WI38 (cell line): Measurements from ENCODE around the gene POLG.

Experiments
- H3K4me3 ChIP-seq: 2 replicates; pipeline ENCODE4 v1.5.1; 2011; ENCODE audit warnings: low read depth, mild to moderate bottlenecking, control low read depth, low read length
- TF ChIP-seq, protein P1 (sequence below): IDR thresholded peaks from 2 replicates; pipeline ENCODE4 v1.5.1; 2012; ENCODE audit warnings: low read depth, mild to moderate bottlenecking, control low read depth, low read length

Gene POLG

DNA sequence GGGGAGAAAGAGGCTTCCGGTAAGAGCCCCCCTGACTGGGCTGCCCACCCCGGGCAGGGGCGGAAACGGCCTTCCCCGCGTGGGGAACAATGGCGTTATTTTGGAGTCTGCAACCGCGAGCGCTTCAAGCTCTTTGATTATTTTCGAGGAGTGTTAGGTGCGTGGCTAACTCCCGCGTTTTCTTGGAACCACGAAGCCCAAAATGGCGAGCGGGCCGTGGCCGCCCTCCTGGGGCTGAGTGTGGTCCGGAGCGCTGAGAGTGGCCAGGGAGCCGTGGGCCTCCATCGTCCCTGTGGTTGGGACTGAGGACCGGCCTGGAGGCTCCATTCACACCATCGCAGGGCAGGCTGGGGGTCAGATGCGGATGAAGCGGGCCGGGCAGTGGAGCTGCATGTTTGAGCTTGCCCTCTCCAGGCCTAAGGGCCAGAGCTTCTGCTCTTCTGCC is 44.6 kb upstream of the POLG start:
- TF ChIP-seq, protein P1, sequence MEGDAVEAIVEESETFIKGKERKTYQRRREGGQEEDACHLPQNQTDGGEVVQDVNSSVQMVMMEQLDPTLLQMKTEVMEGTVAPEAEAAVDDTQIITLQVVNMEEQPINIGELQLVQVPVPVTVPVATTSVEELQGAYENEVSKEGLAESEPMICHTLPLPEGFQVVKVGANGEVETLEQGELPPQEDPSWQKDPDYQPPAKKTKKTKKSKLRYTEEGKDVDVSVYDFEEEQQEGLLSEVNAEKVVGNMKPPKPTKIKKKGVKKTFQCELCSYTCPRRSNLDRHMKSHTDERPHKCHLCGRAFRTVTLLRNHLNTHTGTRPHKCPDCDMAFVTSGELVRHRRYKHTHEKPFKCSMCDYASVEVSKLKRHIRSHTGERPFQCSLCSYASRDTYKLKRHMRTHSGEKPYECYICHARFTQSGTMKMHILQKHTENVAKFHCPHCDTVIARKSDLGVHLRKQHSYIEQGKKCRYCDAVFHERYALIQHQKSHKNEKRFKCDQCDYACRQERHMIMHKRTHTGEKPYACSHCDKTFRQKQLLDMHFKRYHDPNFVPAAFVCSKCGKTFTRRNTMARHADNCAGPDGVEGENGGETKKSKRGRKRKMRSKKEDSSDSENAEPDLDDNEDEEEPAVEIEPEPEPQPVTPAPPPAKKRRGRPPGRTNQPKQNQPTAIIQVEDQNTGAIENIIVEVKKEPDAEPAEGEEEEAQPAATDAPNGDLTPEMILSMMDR = no peak
- no peak overlapping the region for H3K4me3 ChIP-seq

DNA sequence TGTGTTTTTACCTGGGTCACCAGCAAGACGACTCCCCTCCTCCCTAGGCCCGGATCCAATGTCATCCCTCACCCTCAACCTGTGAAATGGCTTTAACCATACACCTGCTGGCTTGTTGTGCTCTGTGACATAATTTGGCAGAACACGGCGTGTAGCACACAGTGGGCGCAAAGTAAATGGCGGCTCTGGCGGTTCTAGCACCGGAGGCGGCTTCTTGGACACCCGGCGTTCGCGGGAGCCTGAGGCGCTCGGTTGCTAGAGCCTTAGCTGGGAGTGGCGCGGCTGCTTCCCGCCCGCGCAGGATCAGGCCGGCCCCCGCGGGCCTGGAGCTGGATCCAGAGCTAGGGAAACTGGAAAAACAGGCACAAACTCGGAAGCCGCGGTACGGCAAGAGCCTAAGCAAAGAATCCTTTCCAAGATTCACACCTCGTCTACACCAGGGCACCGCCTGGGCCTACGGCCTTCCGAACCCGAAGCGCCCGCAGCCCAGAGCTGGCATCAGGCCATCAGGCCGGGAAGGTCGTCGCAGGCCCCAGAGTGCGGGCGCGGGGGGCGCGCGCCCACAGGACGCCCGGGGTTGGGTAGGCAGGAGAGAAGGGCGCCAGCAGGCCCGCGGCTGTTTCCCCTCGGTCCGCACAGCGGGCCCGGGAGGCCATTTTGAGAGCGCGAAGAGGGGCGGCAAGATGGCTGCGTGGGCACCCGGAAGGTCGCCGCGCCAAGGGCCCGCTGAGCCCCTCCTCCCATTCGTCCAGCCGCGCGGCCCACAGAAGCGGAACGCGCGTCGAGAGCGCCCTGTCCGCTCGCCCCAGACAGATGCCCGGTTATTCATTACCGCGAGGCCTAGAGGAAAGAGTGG is 43.9 kb upstream of the POLG start:
- H3K4me3 ChIP-seq = no peak overlapping the region
- TF ChIP-seq, protein P1 = no peak

DNA sequence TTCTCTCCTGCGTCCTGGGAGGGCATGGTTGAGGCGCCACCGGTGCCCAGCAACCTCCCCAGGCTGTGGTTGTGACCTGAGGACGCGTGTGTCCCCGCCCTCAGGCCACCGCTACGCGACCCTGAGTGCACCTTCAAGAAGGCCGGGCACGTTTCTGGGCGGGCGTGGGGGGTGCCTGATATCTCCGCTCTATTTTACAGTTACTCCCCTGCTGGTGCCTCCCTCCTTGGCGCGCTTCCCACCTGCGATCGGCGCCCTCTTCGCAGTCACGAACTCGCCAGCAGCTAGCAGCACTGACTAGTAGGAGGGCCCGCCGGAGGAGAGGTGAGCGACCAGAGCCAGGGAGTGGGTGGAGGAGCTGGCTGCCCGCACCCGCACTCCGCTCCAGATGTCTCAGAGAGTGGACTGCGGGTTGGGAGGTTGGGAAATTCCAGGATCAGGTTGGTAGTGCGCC is 43.2 kb upstream of the POLG start:
- TF ChIP-seq, protein P1 = no peak

DNA sequence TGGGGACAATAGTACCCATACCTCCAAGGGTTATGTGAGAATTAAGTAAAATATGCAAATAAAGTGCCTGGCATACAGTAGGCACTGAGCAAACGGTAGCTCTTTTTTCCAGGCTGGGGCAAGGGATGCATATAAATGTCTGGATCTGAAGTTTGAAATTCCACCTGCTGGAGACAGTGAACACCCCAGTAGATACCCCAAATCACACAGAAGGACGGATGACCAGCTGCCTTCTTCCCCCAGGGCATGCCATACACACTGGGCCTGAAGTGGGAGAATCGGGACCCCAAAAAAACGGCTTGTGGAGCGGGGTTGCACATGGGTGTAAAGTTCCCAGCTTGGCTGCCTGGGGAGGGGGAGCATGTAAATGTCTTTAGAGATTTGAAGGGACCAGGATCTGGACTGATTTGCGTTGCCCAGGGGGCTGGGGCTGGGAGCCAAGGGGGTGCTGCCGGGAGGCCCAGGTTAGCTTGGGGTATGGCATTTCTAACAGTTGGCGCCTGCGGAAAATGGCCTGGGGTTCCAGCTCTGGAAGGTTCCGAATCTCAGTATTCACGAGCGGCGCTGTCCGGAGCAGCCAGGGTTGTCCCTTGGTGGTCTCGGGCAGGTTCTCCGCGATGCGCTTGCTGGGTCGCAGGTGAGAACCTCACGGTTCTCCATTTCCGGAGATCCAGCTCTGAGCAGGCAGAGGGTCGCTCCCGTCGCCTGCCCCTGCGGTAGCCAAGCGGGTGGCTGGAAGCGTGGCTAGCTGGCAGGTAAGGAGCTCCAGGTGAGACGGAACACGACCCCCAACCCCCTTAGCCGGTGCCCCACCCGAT is 42.6 kb upstream of the POLG start:
- TF ChIP-seq, protein P1 = no peak
- H3K4me3 ChIP-seq = no peak overlapping the region

More for the DNA sequence above, 43.2 kb upstream of the POLG start:
- no peak overlapping the region for H3K4me3 ChIP-seq

DNA sequence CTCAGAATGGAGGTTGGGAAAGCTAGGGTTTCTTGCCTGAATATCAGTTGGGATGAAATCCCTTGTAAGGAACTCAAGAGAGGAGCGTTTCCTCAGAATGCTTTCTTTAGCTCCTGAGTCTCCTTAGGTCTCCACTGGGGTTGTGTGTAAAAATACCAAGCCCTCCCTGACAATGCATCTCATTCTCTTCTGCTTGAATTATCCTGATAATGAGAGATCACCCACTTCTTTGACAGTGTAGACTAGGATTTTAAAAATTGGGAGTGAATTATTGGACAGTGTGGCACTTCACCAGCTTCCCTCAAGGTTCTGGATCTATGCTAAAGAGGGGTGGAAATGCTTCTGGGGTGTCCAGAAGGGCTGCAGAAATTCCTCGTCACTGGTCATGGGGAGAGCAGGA is 41.8 kb upstream of the POLG start:
- TF ChIP-seq, protein P1 = no peak
- no peak overlapping the region for H3K4me3 ChIP-seq

DNA sequence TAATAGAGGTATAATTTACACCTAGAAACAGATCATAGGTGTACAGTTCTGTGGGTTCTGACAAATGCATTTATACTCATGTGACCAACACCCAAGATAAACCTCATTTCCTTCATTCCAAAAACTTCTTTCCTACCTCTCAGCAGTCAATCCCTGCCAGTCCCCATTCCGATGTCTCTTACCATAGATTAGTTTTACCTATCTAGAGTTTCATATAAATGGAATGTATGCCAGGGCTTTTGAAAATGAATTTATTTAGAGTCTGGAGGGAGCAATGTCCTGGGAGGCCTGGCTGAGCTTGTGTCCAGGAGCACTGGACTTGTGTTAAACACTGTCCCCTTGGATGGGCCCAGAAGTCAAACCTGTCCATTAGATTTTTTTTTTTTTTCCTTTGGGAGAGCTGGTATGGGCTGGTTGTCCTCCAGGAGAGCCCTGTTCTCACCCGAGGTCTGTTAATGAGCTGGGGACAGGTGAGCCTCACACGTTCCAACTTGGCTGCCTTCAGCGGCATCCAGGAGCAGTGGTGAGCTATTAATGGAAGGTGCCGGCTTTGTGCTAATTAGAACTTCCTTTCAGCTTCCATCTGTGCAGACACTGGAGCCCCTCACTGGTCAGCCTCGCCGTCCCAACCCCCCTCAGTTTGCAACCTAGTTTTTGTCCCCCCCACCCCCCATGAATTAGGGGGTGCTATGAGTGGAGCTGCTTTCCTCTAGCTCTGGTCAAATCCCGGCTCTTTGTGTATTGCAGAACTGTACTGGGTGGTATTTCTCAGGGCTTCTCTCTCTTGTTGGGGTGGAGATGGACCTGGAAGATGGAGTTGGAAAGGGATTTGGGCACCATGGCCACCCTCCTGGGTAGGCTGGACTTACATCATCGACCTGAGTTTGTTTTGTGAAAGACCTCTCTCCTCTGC is 40.7 kb upstream of the POLG start:
- TF ChIP-seq, protein P1 = no peak
- no peak overlapping the region for H3K4me3 ChIP-seq
